ENCODE results near the gene TRPC5OS. TPM values are rescaled to one million over a fixed set of nuclear protein-coding genes. Genes with fewer than 3 reads are reported as not detected.

TRPC5OS gene
- total RNA-seq, 6 experiments from 2014 or later: not detected

- Histone ChIP-seq H3K27ac (no peak overlapping the region), H3K4me1 (no peaks in the 10 kb centered on the region), H3K36me3 (no peaks in the 10 kb centered on the region), H3K27me3 (no peaks in the 10 kb centered on the region), H3K4me3 (no peak overlapping the region), H3K9me3 (no peaks in the 10 kb centered on the region)
- no peak for TF ChIP-seq CTCF (IDR thresholded peaks at IDR 0.05)
- no peak for TF ChIP-seq POLR2A (IDR thresholded peaks at IDR 0.05)
- 31% methylated on average over 3 of the region's 4 CpGs for WGBS (ENCODE audit: insufficient coverage, low coverage, low lambda C conversion rate, missing lambda C conversion rate)
- no peak for ATAC-seq
- DNase-seq: no peak
- intact Hi-C loops (cut with DNase I): no loop called here
Observed at GRCh38 chrX:111847491-111848133, 28.4 kb upstream of the TRPC5OS start.

DNA sequence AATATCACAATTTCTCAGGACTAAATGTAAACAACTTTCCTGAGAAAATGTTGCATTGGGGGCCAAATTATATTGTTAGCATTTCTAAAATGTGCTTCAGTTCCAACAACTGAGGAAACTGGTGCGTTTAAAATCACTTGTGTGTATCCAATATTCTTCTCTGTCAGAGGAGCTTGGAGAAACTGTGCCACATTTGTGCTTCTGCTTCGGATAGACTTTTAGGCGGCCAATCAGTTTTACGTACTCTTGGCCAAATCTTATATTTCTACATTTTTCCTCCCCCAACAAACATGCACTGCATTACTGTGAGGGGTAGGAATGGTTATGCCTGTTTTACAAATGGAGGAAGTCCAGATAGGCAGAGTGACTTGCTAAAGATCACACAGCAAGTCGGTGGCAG is 27.4 kb upstream of the TRPC5OS start:
- no peak overlapping the region for H3K4me3 ChIP-seq
- H3K9me3 ChIP-seq: no peaks in the 10 kb centered on the region
- DNase-seq (no peak), ATAC-seq (no peak)
- H3K36me3 ChIP-seq: no peaks in the 10 kb centered on the region
- no peaks in the 10 kb centered on the region for H3K4me1 ChIP-seq
- TF ChIP-seq CTCF (IDR thresholded peaks at IDR 0.05) (no peak), POLR2A (IDR thresholded peaks at IDR 0.05) (no peak)
- no peak overlapping the region for H3K27ac ChIP-seq
- no peaks in the 10 kb centered on the region for H3K27me3 ChIP-seq
- WGBS (ENCODE audit: insufficient coverage, low coverage, low lambda C conversion rate, missing lambda C conversion rate): 53% methylated on average over 5 of the region's 5 CpGs
- intact Hi-C loops (cut with DNase I): no loop called here

GRCh38 chrX:111850975-111851374 is 25.0 kb upstream of the TRPC5OS start:
- no peaks in the 10 kb centered on the region for H3K27me3 ChIP-seq
- no peaks in the 10 kb centered on the region for H3K4me1 ChIP-seq
- no peak for TF ChIP-seq POLR2A (IDR thresholded peaks at IDR 0.05)
- TF ChIP-seq CTCF (IDR thresholded peaks at IDR 0.05): no peak
- no peak overlapping the region for H3K27ac ChIP-seq
- intact Hi-C loops (cut with DNase I): no loop called here
- no peak for ATAC-seq
- no peaks in the 10 kb centered on the region for H3K9me3 ChIP-seq
- H3K36me3 ChIP-seq: no peaks in the 10 kb centered on the region
- no peak for DNase-seq
- H3K4me3 ChIP-seq: no peak overlapping the region

DNA sequence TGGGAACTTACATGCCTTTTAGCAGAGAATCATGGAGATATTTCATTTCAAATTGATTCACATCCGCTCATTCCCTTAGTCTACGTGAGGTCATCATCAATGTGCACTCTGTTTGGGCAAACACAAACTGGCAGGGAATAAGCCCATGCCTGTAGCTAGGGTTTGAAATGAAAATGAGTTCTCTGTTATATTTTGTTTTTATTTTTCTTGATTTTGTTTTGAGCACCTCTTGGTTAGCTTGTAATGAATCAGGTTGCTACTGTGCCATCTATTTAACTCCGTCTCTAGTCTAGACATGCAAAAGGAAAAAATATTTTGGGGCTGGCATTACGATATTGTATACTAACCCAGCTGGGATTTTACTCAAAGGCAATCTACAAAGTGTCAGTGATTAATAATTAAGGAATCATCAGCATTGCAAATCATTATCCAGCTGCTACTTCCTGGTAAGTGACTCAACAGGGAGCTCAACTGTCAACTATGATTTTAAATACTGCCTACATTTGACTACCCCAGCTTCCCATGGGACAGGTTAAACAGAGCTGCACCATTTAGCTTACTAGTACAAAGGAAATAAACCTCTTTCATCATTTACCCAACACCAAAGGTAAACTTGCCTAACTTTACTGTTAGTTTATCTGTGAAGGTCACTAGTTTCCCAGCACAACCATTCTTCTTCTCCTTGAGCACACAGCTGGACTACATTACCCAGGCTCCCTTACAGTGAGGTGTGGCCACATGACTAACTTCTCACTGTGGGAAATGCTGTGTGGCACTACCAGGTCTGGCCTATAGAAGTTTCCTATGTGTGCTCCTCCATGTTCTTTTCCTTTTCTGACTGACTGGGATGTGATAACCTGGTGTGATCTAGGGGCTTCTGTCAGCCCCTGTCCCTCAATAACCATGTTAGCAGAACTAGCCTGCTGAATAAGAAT is 21.2 kb upstream of the TRPC5OS start:
- Histone ChIP-seq H3K4me3 (no peak overlapping the region), H3K4me1 (no peaks in the 10 kb centered on the region), H3K36me3 (no peaks in the 10 kb centered on the region), H3K27ac (no peak overlapping the region), H3K27me3 (no peaks in the 10 kb centered on the region), H3K9me3 (no peaks in the 10 kb centered on the region)
- intact Hi-C loops (cut with DNase I): no loop called here
- ATAC-seq (peak in 1 of 4 donors; percentile 40), DNase-seq (no peak)
- TF ChIP-seq POLR2A (IDR thresholded peaks at IDR 0.05): no peak
- TF ChIP-seq CTCF (IDR thresholded peaks at IDR 0.05): no peak
- 62% methylated on average over 4 of the region's 4 CpGs for WGBS (ENCODE audit: insufficient coverage, low coverage, low lambda C conversion rate, missing lambda C conversion rate)
